Stimulated activated CD4-positive, alpha-beta T cell treated with anti-CD3 and anti-CD28 coated beads, Interleukin-1b, Interleukin-23, amount 100 ng/mL, for 4 hours (primary cell): ENCODE results near the gene OR11L1.

Experiments
- DNase-seq, 2 donors: peaks; one replicate each; pipeline ENCODE4 v3.0.0-alpha.2; 2020; ENCODE audit warnings: low read depth in 2 of 2

OR11L1 gene

GRCh38 chr1:247841796-247842195, at the start of gene OR11L1:
Gene OR11L1, minus strand, starts transcription at chr1:247841896. Its CDS starts 0 bp downstream, at chr1:247841896.
- no peak for DNase-seq

GRCh38 chr1:247884797-247885413, 43.2 kb upstream of the OR11L1 start:
- no peak for DNase-seq

- no peak for DNase-seq
Observed at GRCh38 chr1:247883346-247883745, 41.6 kb upstream of the OR11L1 start.

- DNase-seq: no peak
Observed at GRCh38 chr1:247865416-247865815, 23.7 kb upstream of the OR11L1 start.

- DNase-seq: no peak
Observed at GRCh38 chr1:247864644-247865043, 22.9 kb upstream of the OR11L1 start.

- DNase-seq: no peak
Observed at GRCh38 chr1:247862756-247863155, 21.1 kb upstream of the OR11L1 start.

GRCh38 chr1:247857985-247858619, 16.4 kb upstream of the OR11L1 start:
- no peak for DNase-seq

GRCh38 chr1:247857069-247857984, 15.6 kb upstream of the OR11L1 start, which contains the start of gene TRIM58:
Gene TRIM58, plus strand, starts transcription at chr1:247857187. Its CDS starts 60 bp downstream, at chr1:247857247.
- peak in 1 of 2 donors; percentile 8 for DNase-seq

- no peak for DNase-seq
Observed at GRCh38 chr1:247855911-247856310, 14.2 kb upstream of the OR11L1 start.

- DNase-seq: no peak
Observed at GRCh38 chr1:247854899-247855545, 13.3 kb upstream of the OR11L1 start.

- DNase-seq: no peak
Observed at GRCh38 chr1:247849616-247850015, 7.9 kb upstream of the OR11L1 start.

GRCh38 chr1:247848346-247848745, 6.7 kb upstream of the OR11L1 start:
- no peak for DNase-seq

GRCh38 chr1:247845693-247846017, 4.0 kb upstream of the OR11L1 start:
- no peak for DNase-seq

GRCh38 chr1:247845011-247845692, 3.5 kb upstream of the OR11L1 start:
- DNase-seq: no peak

GRCh38 chr1:247843411-247843810, 1.7 kb upstream of the OR11L1 start:
- no peak for DNase-seq

- DNase-seq: no peak
Observed at GRCh38 chr1:247840818-247841217, 878 bp downstream of the OR11L1 start.

- DNase-seq: no peak
Observed at GRCh38 chr1:247833601-247834000, 8.1 kb downstream of the OR11L1 start.

GRCh38 chr1:247829656-247830055, 12.0 kb downstream of the OR11L1 start:
- DNase-seq: no peak

- DNase-seq: no peak
Observed at GRCh38 chr1:247825362-247825761, 16.3 kb downstream of the OR11L1 start.

- DNase-seq: no peak
Observed at GRCh38 chr1:247824023-247824422, 17.7 kb downstream of the OR11L1 start, which contains the start of gene OR14A16. Gene OR14A16, minus strand, starts transcription at chr1:247824119. Its CDS starts 8,390 bp downstream, at chr1:247815729.

- no peak for DNase-seq
Observed at GRCh38 chr1:247822060-247822459, 19.6 kb downstream of the OR11L1 start.
